HTR-8/SVneo (cell line): ENCODE results near the gene ST3GAL2.

Experiments
- DNase-seq: peaks from one replicate; pipeline ENCODE4 v3.0.0; 2011; ENCODE audit warnings: low spot score, mixed read lengths; ENCODE audit not compliant: insufficient read length
- FAIRE-seq: peaks from 2 replicates; lab custom pipeline; 2011; peaks lifted over from hg19 to GRCh38; lab: Jason Lieb, UNC

Gene ST3GAL2

DNA sequence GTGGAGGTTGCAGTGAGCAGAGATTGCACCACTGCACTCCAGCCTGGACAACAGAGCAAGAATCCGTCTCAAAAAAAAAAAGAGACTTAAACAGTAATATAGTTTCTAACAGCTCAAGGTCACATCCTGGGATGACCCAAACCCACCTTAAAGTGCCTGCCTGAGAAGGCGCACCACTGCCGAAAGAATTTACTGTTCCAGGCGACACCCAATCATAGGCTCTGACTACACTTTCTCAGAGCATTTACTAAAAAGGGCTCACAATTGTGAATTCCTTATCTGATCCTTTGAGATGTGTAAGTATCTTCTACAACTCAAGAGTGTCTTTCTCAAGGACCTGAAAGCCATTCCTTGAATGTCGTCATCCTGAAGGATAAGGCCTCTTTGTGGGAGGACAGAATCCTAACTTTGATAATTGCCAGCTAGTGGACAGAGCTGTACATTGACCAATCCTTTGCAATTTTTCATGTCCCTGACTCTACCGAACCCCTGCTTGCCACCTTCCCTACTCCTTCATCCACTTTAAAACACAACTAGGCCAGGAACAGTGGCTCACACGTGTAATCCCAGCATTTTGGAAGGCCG lies 2.6 kb upstream of the ST3GAL2 start:
- FAIRE-seq, result no peak

DNA sequence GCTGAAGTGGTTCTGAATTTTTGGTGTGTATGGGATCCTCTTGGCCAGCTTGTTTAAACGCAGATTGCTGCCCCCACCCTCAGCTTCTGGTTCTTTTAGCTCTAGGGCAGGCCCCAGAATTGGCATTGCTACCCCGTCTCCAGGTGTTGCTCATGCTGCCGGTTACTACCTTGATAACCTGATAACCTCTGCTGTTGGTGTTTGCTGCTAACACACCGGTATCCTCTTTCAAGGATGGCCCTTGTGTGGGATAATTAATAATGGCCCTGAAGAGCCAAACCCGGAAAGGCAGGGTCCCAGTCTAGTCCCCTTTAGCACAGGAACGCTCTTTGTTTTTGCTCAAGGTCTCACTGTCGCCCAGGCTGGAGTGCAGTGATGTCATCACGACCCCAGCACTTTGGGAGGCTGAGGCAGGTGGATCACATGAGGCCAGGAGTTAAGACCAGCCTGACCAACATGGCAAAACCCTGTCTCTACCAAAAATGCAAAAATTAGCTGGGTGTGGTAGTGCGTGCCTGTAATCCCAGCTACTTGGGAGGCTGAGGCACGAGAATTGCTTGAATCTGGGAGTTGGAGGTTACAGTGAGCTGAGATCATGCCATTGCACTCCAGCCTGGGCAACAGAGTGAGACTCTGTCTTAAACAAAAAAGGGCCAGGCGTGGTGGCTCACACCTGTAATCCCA lies 1.3 kb upstream of the ST3GAL2 start:
- DNase-seq, result no peak

More for the DNA sequence above, 2.6 kb upstream of the ST3GAL2 start:
- DNase-seq, result no peak

DNA sequence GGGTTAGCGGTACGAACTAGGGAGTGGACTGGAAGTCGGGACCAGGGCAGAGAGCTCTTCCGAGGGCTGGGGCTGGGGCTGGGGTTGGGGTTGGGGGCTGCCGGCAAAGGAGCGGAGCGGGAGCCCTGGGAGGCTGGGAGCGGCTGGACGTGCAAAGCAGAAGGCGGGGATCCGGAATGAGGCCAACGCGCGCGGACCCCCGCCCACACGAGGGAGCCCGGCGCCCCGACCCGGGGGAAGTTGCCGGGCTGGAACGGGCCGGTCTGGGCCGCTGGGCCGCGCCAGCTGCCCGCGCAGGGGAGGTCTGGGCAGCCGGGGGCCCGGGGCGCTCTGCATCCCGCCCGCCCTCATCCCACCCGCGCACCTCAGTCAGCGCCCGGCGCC lies 323 bp downstream of the ST3GAL2 start:
- FAIRE-seq, result no peak

More for the DNA sequence above, 1.3 kb upstream of the ST3GAL2 start:
- FAIRE-seq, result no peak

DNA sequence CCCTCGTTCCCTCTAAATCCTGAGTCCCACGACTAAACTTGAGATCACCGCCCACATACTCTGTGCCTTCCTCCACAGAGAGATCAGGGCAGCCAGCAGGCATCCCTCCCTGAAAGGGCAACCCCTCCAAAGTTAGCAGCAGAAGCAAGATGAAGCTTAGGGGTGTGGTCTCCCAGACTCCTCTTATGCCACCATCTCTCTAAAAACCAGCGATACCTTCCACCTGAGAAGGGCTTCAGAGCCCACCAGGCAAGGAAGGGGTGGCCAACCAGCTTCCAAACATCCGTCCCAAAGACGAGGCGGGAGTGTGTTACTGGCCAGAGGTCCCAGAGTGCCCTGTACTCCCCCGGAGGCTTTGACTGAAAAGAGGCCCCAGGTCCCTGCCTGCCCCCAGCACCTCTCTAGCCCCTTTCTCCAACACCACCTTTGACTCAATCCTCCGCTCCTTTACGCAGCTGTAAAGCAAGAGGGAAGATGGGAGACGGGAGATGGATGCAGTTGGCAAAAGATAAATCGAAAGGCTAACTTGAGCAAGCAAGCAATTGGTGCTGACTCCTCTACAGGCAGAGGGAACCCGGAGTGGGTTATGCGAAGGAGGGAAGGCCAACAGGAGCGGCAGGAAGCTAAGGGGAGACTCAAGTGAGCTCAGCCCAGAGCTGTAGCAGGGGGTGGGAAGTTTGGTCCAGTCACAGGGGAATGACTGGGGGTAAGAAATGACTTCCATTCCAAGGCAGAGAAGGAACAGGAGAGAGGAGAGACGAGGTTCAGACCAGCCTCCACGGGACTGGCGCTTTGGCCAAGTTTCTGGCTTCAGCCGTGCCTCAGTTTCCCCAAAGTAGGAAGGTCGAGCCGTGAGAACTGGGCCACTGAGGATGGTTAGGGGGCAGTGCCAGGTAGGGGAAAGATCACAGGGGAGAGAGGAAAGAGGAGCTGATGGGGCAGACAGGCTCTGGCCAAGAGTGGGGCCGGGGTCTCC lies 1.0 kb downstream of the ST3GAL2 start:
- DNase-seq (no peak), FAIRE-seq (peak; percentile 62)

More for the DNA sequence above, 323 bp downstream of the ST3GAL2 start:
- DNase-seq, result no peak

DNA sequence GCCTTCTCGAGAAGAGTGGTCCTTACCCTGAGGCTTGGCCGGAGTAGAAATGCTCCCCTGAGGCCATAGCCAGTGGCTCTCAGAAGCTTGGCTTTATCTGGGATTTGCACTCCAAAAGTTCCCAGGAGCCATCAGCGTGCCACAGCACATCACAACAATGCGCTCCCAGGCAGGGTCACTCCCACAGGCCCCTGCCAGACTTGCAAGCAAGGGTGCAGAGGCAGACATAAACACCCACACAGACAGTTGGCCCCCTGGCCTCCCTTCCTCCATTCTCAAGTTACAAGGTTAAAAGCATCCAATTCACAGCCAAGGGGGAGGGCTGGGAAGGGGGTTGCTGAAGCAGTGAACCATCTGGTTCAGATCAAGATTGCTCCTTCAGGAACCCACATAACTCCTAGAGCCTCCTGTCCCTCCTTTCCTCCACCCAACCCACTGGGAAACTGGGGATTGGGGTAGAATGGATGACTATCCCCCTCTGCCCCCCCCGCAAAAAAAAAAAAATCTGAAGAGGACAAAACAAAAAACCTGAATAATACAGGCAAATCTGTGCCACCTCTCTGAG lies 1.8 kb downstream of the ST3GAL2 start:
- DNase-seq (peak; percentile 93), FAIRE-seq (peak; percentile 91)

DNA sequence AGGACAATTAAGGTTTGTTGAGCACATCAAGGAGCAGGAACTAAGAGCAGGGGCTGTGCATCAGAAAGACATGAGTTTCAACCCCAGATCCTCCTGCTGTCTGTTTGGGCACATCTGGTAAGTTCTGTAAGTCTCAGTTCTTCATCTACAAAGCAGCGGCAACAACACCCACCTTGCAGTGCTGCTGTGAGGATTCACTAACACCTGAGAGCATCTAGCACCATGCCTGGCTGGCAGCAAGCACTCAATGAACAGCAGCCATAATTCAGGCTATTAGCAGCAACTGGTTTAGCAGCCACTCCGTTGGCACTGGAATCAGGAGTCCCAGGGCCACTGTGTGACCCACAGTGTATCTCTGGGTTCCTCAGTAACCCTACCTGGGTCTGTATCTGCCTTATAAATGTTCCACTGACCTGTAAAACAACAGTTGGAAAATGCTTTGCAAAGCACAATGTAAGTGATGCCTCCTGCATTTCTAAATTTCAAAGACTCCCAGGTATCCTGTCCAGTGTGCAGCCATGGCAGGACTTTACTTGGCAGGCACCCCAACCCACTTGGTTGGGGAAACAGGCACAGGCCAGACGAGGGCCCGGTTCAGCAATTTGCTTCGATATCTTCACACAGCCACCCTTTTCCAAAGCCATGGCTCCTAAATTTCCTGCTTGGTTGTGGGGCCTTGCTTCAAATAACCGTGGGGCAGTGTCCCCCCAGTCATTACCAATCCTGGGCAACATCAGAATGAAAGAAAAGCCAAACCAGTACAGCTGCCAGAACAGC lies 4.2 kb downstream of the ST3GAL2 start:
- no peak for FAIRE-seq
- DNase-seq, result no peak

DNA sequence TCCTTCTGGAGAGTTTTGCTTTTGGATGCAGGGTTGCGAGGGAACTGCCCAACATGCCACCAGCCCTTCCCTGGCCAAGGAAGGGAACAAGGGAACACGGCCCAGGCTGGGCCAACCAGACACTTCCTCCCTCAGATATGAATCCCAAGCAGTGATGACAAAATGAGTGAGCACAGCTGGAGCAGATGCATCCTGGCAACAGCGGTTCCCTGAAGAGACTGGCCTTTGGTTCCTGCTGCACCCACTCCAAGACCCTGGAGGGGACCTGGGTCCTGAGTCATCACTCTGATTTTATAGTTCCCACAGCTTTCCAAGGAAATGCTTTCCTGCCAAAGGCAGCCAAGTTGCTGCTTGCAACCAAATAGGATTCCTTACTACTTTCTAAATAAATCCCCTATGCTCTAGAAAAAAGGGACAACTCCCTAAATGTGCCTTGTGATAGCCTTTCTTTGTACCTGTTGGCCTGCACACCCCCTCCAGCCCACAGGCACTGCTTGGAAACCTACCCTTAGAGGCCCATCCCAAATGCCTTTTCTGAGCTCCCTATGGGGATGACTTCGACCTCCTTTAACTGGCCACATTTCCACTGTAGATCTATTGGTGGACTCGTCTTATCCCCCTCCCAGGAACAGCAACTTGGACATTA lies 5.3 kb downstream of the ST3GAL2 start:
- FAIRE-seq (no peak), DNase-seq (peak; percentile 71)

DNA sequence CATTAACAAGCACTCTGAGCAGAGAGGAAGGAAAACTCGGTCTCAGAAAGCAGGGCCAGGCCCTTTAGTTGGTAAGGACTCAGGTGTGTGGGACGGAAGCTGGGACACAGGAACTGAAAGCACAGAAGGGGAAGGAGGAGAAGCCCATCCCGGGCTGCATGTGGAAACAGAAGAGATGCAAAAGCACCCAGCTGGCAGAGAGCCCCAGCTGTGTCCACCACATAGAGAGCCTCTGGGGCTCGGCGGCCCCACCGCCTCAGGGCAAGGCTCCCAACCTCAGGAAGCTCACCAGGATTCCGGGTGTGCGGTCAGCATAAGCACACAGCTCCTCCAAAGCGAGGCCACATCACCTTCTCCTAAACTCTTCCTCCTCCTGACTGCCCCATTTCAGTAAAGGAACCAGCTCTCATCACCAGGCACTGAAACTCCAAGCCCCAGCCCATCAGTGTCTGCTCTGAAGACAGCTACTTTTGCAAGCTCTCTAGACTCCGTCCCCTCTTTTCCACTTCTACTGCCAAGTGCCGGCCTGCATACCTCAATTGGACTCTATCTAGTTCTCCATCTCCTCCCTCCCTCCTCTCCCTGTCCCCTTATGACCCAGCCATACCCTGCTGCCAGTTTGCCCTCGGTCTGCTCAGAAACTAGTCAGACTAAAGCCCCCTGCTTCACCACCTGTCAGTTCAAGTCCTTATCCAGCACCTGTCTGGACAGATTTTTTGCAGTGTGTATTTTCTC lies 6.0 kb downstream of the ST3GAL2 start:
- FAIRE-seq (no peak), DNase-seq (no peak)

DNA sequence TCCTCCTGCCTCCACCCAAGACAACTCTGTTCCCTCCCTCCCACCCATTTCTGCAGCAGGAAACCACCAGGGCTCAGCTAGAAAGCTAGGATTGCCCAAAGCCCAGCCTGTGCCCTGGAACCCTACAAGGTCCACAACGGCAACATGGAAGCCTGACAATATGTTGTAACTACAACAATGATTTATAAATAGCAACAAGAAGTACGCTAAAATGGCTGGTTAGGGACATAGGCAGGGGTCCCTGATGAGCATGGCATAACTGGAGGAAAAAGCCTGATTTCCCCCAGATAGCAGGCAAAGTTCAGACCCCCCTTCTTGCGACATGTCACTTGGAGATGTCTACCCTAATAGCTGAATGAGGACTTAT lies 6.6 kb downstream of the ST3GAL2 start:
- no peak for FAIRE-seq
- DNase-seq, result no peak

DNA sequence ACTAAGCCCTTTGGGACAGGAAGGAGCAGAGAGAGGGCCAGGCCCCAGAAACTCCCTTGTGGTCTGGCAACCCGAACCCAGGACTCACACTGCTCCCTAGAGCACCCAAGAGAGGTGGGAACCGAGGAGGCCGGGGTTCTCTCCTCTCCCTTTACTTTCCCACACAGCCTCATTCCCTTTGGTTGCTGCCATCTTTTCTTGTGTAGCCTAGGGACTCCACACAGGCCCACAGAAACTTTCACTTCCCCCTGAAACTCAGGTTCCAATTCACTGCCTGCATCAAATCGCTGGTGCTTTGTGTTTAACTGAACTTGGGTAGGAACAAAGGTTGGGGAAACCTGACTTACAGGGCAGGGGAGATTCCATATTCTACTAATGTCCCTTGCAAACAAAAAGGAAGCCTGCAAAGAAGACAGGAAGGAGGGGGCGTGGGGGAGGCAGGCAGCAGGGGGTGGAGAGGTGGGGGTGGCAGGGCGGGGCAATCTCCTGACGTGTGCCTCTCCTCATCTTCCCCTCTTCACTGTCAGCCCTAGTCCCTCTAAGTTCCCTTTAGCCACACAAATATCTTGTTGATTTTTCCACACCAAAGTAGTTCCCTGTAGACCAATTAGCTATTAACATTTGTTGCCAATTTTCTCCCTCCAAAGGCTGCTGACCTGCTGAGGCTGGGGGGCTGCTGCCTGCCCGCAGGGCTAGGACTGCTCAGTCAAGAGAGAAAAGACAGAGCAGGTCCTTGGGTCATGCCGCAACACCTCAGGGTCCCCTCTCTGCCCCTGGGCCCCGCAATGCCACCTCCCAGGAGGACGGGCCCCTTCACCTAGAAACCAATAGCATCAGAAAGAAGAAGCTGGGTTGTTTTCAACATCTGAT lies 8.0 kb downstream of the ST3GAL2 start:
- no peak for FAIRE-seq
- no peak for DNase-seq

DNA sequence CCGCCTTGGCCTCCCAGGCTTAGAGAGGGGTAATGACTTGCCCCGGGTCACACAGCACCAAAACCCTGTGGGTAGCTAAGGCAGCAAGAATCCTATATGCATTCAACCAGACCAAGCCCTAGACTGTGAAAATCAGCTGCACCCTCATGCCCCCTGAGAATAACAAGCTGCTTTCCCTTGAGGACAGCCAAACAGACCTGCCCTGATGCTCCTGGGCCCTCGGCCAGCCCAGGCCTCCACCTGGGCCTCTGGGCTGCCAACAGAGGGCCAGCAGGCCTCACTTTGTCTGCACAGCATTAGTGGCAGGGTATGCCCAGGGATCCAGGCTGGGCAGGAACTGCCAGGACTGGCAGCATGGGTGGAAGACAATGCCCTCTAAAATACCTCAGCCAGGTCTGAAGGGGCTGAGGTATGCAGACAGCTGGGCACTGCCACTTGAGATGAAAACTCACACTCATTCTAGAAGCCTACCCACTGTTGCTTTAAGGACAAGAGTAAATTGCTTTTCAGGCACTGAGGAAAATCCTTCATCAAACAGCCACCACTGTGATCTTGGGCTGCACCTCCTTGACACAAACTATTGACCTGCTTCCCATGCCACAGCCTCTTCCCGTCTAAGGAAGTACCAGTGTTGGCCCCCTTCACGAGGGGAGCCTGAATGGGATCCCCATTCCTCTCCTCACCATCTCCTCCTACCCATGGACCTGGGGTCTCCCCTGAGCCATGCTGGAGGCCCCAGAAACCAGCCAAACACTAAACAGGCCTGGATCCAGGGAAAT lies 8.8 kb downstream of the ST3GAL2 start:
- DNase-seq (no peak), FAIRE-seq (no peak)

DNA sequence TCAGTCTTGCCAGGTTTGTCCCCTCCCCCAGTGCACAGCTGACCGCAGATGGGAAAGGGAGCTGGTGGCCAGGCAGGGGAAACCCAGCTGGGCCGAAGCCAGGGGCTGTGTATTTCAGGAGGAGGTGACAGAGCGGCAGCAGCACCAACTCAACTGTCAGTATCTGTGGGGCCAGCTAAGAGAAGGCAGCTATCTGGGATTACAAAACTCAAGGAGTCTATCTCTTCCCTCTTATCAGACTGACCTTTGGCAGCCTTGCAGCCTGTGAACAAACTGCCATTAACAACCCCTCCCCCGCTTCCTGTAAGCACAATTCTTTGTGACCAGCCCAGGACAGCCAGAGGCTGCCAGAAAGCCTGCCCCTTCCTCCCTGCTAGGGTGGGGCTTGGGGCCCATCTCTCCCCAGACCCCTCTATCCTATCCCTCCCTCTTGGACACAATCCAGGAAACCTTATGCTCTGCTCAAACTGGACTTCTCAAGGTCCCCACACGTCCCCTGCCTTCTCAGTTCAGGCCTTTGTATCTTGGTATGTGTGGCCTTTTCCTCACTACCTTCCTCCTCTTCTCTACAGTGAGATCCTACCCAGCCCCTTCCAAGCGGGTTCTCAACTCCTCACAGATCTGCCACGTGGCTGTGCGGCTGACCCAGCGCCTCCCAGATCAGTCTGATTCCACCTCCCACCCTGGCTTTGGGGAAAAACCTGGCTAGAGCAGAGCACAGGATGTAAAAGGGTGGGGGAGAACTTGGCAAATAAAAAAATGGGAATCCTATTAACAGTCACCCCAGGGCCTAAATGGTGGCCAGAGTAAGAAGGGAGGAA lies 10.5 kb downstream of the ST3GAL2 start:
- DNase-seq, result peak; percentile 97
- peak; percentile 95 for FAIRE-seq

DNA sequence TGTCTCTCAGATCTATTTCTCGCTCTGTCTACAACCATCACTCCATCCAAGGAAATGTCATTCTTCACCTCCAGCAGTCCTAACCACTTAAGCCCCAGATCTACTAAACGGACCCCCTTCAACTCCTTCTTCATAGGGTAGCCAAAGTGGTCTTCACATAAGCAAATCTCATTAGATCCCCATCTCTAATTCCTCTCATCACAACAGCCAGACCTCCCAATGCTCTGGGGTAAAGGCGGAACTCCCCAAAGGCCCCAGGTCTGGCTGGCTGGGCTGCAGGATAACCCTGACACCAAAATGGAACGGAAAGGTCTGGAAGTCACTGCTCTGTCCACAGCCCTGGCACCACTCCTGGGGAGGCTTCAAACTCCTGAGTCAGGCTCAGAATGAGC lies 11.1 kb downstream of the ST3GAL2 start:
- no peak for DNase-seq
- no peak for FAIRE-seq

DNA sequence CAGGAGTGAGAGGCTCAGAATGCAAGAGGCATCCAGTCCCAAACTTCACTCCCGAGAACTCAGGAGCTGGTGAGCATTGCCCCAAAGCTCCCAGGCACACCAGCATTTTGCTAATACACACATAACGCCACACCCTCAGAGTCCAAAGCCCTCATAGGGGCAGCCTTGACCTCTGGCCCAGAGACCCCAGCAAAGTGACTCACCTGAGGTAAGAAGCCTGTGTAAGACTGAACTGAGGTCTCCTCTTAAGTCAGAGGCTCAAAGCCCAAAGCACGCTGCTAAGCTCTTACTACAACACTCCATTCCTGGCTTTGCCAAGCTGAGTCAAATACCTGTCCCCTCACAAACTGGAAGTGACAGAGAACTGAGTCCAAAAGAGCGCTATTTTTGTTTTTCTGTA lies 16.4 kb downstream of the ST3GAL2 start:
- no peak for DNase-seq
- no peak for FAIRE-seq

DNA sequence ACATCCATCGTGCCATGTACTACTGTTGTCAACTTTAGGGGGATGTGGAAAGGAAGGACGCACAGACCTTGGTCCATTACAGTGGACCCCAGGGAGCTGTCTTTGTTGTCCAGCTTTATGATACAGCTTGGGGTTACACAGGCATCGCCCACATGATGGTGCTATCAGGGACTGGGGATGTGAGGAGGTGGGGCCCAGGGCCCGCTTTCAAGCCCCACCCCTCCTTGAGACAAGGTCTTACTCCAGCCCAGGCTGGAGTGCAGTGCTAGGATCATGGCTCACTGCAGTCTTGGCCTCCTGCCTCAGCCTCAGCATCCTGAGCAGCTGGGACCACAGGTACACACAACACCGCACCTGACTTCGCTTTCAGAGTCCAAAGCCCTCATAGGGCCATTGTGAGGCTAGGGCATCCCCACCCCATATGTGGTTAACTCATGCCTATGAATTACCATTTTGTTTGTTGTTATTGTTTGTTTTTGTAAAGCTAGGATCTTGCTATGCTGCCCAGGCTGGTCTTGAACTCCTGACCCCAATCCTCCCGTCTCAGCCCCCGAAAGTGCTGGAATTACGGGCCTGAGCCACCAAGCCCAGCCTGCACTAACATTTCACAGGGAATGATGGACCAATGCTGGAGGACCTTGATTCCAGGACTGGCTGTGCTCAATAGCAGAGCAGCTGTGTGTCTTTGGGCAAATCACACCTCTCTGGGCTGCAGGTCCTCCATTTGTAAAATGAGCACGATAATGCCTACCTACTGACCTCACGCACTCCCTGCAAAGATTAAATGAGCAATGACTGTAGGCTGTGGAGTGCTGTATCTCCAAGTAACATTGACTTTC lies 17.2 kb downstream of the ST3GAL2 start:
- DNase-seq (no peak), FAIRE-seq (no peak)
